A549 (cell line): Measurements from ENCODE around the gene INTS7.

Source experiments
- ATOH8 ChIP-seq: fragments of 250-450 bp; sonication (Bioruptor Pico); IDR thresholded peaks from 2 replicates; pipeline ENCODE4 v1.5.0; 2020; ENCODE audit warnings: low read depth, mild to moderate bottlenecking, moderate library complexity
- CEBPB ChIP-seq, 2 experiments: fragments of >200 bp in 1 of 2; sonication (Bioruptor Twin) in 1 of 2; formaldehyde crosslinking in 1 of 2; IDR thresholded peaks; 2 replicates each; pipeline ENCODE4 v1.6.1; 2012 to 2016
- CTCF ChIP-seq: fragments of >200 bp; sonication (Bioruptor Twin); formaldehyde crosslinking; IDR thresholded peaks from 3 replicates; pipeline ENCODE4 v1.5.1; 2016
- EP300 ChIP-seq, 2 experiments: fragments of >200 bp; sonication (Bioruptor Twin); formaldehyde crosslinking; IDR thresholded peaks; 2 replicates in 1 of 2; 3 replicates in 1 of 2; pipeline ENCODE4 v1.6.1; 2016 to 2017
- POLR2A ChIP-seq: IDR thresholded peaks from 2 replicates; pipeline ENCODE4 v1.6.1; 2012; ENCODE audit warnings: mild to moderate bottlenecking, low read length
- RFX5 ChIP-seq: fragments of 450-650 bp; IDR thresholded peaks from 2 replicates; pipeline ENCODE4 v1.7.1; 2014; ENCODE audit warnings: antibody characterized with exemption, mild to moderate bottlenecking, moderate library complexity

- no peak for TF ChIP-seq CTCF
- TF ChIP-seq EP300 (IDR thresholded peaks at IDR 0.05): no peak
- no peak for TF ChIP-seq POLR2A
- TF ChIP-seq CEBPB (IDR thresholded peaks at IDR 0.05): no peak
- no peak for TF ChIP-seq RFX5
- no peak for TF ChIP-seq ATOH8 (CRISPR knock-in tag)
Measured at GRCh38 chr1:211918843-211919414, 116.4 kb downstream of the INTS7 start.
